Activated naive CD8-positive, alpha-beta T cell (primary cell): ENCODE measurements around the gene GTSF1L.
"Not testable (repeated sequence)": the region's sequence is repeated elsewhere in the genome, so short reads cannot be mapped to it uniquely, and the experiment has no call there.

Source experiments
- H3K27ac Mint-ChIP-seq: one replicate; pipeline ENCODE4 v1.8.0; 2021; ENCODE audit warnings: mixed read lengths
- H3K27me3 Mint-ChIP-seq: one replicate; pipeline ENCODE4 v1.8.0; 2021; ENCODE audit warnings: mixed read lengths
- H3K36me3 Mint-ChIP-seq: one replicate; pipeline ENCODE4 v1.8.0; 2021; ENCODE audit warnings: mixed read lengths
- H3K4me1 Mint-ChIP-seq: one replicate; pipeline ENCODE4 v1.8.0; 2021; ENCODE audit warnings: low read depth, mixed read lengths
- H3K4me3 Mint-ChIP-seq: one replicate; pipeline ENCODE4 v1.8.0; 2021; ENCODE audit warnings: mild to moderate bottlenecking, mixed read lengths
- H3K9me3 Mint-ChIP-seq: one replicate; pipeline ENCODE4 v1.8.0; 2021; ENCODE audit warnings: low read depth, mixed read lengths

The GTSF1L gene

GRCh38 chr20:43726811-43727338, at the start of gene GTSF1L:
Gene GTSF1L, minus strand, starts transcription at chr20:43727002. Its CDS starts 308 bp downstream, at chr20:43726694.
- no peak within 1 kb of the TSS for H3K4me3 Mint-ChIP-seq
- peak within 1 kb of the TSS; percentile 41 for H3K27ac Mint-ChIP-seq
- H3K9me3 Mint-ChIP-seq: peaks cover 3% of the 10 kb centered on the region
- no peaks in the 10 kb centered on the region for H3K27me3 Mint-ChIP-seq
- peaks cover 2% of the 10 kb centered on the region for H3K36me3 Mint-ChIP-seq
- H3K4me1 Mint-ChIP-seq: peaks cover 67% of the 10 kb centered on the region

GRCh38 chr20:43774754-43775153, 48.0 kb upstream of the GTSF1L start:
- no peak overlapping the region for H3K27ac Mint-ChIP-seq
- peaks cover 9% of the 10 kb centered on the region for H3K27me3 Mint-ChIP-seq
- no peak overlapping the region for H3K4me3 Mint-ChIP-seq
- peaks cover 4% of the 10 kb centered on the region for H3K36me3 Mint-ChIP-seq
- H3K4me1 Mint-ChIP-seq: no peaks in the 10 kb centered on the region
- H3K9me3 Mint-ChIP-seq: peaks cover 4% of the 10 kb centered on the region

GRCh38 chr20:43771503-43772190, 44.8 kb upstream of the GTSF1L start:
- peaks cover 9% of the 10 kb centered on the region for H3K27me3 Mint-ChIP-seq
- no peak overlapping the region for H3K4me3 Mint-ChIP-seq
- no peaks in the 10 kb centered on the region for H3K9me3 Mint-ChIP-seq
- H3K27ac Mint-ChIP-seq: no peak overlapping the region
- H3K4me1 Mint-ChIP-seq: no peaks in the 10 kb centered on the region
- no peaks in the 10 kb centered on the region for H3K36me3 Mint-ChIP-seq

GRCh38 chr20:43770342-43770741, 43.5 kb upstream of the GTSF1L start:
- Mint-ChIP-seq H3K36me3 (no peaks in the 10 kb centered on the region), H3K27me3 (peaks cover 9% of the 10 kb centered on the region), H3K27ac (no peak overlapping the region), H3K4me3 (no peak overlapping the region), H3K4me1 (no peaks in the 10 kb centered on the region), H3K9me3 (no peaks in the 10 kb centered on the region)

GRCh38 chr20:43767686-43768474, 41.1 kb upstream of the GTSF1L start:
- Mint-ChIP-seq H3K9me3 (no peaks in the 10 kb centered on the region), H3K36me3 (no peaks in the 10 kb centered on the region), H3K4me3 (no peak overlapping the region), H3K4me1 (no peaks in the 10 kb centered on the region), H3K27me3 (peaks cover 9% of the 10 kb centered on the region), H3K27ac (no peak overlapping the region)

GRCh38 chr20:43766917-43767316, 40.1 kb upstream of the GTSF1L start:
- Mint-ChIP-seq H3K4me1 (no peaks in the 10 kb centered on the region), H3K36me3 (no peaks in the 10 kb centered on the region), H3K27ac (no peak overlapping the region), H3K9me3 (no peaks in the 10 kb centered on the region), H3K27me3 (peaks cover 5% of the 10 kb centered on the region), H3K4me3 (no peak overlapping the region)

GRCh38 chr20:43766385-43766784, 39.6 kb upstream of the GTSF1L start:
- Mint-ChIP-seq H3K36me3 (no peaks in the 10 kb centered on the region), H3K4me3 (no peak overlapping the region), H3K4me1 (no peaks in the 10 kb centered on the region), H3K9me3 (no peaks in the 10 kb centered on the region), H3K27ac (no peak overlapping the region), H3K27me3 (peaks cover 4% of the 10 kb centered on the region)

- Mint-ChIP-seq H3K27ac (no peak overlapping the region), H3K4me1 (no peaks in the 10 kb centered on the region), H3K4me3 (no peak overlapping the region), H3K36me3 (no peaks in the 10 kb centered on the region), H3K27me3 (peaks cover 3% of the 10 kb centered on the region), H3K9me3 (no peaks in the 10 kb centered on the region)
These were observed 39.1 kb upstream of the GTSF1L start for GRCh38 chr20:43765916-43766315.

GRCh38 chr20:43762911-43763310, 36.1 kb upstream of the GTSF1L start:
- no peaks in the 10 kb centered on the region for H3K9me3 Mint-ChIP-seq
- H3K27ac Mint-ChIP-seq: no peak overlapping the region
- no peak overlapping the region for H3K4me3 Mint-ChIP-seq
- H3K27me3 Mint-ChIP-seq: peaks cover 1% of the 10 kb centered on the region
- H3K4me1 Mint-ChIP-seq: no peaks in the 10 kb centered on the region
- no peaks in the 10 kb centered on the region for H3K36me3 Mint-ChIP-seq

GRCh38 chr20:43761386-43762340, 34.9 kb upstream of the GTSF1L start:
- no peaks in the 10 kb centered on the region for H3K9me3 Mint-ChIP-seq
- H3K4me3 Mint-ChIP-seq: no peak overlapping the region
- H3K27ac Mint-ChIP-seq: no peak overlapping the region
- no peaks in the 10 kb centered on the region for H3K4me1 Mint-ChIP-seq
- H3K36me3 Mint-ChIP-seq: no peaks in the 10 kb centered on the region
- H3K27me3 Mint-ChIP-seq: peaks cover 1% of the 10 kb centered on the region

- H3K4me3 Mint-ChIP-seq, H3K36me3 Mint-ChIP-seq, H3K4me1 Mint-ChIP-seq, H3K27me3 Mint-ChIP-seq, H3K9me3 Mint-ChIP-seq, H3K27ac Mint-ChIP-seq: not testable (repeated sequence)
These were observed 31.1 kb upstream of the GTSF1L start for GRCh38 chr20:43757888-43758287.

GRCh38 chr20:43755851-43756250, 29.0 kb upstream of the GTSF1L start:
- H3K27ac Mint-ChIP-seq: no peak overlapping the region
- H3K36me3 Mint-ChIP-seq: no peaks in the 10 kb centered on the region
- no peaks in the 10 kb centered on the region for H3K27me3 Mint-ChIP-seq
- H3K4me3 Mint-ChIP-seq: no peak overlapping the region
- peaks cover 20% of the 10 kb centered on the region for H3K4me1 Mint-ChIP-seq
- H3K9me3 Mint-ChIP-seq: no peaks in the 10 kb centered on the region

- Mint-ChIP-seq H3K4me1 (peaks cover 23% of the 10 kb centered on the region), H3K4me3 (no peak overlapping the region), H3K36me3 (no peaks in the 10 kb centered on the region), H3K27me3 (no peaks in the 10 kb centered on the region), H3K27ac (no peak overlapping the region), H3K9me3 (no peaks in the 10 kb centered on the region)
These were observed 28.6 kb upstream of the GTSF1L start for GRCh38 chr20:43755390-43755789.

- Mint-ChIP-seq H3K27ac (peak overlapping the region; percentile 96), H3K4me1 (peaks cover 29% of the 10 kb centered on the region), H3K9me3 (no peaks in the 10 kb centered on the region), H3K4me3 (peak overlapping the region; percentile 32), H3K36me3 (no peaks in the 10 kb centered on the region), H3K27me3 (no peaks in the 10 kb centered on the region)
These were observed 25.9 kb upstream of the GTSF1L start for GRCh38 chr20:43752561-43753301.
